Sigmoid colon (tissue), 7 donors: Measurements from ENCODE around the gene COPS2. TPM values are rescaled to one million over a fixed set of nuclear protein-coding genes. Genes with fewer than 3 reads are reported as not detected.

Experiments used
- DNase-seq: peaks from one replicate; pipeline ENCODE4 v3.0.0-alpha.2; 2019
- H3K27ac ChIP-seq, 4 donors: fragments of 200-600 bp; sonication (generic); one replicate each; pipeline ENCODE4 v1.5.1; 2016 to 2019; ENCODE audit warnings: mild to moderate bottlenecking in 1 of 4
- H3K27me3 ChIP-seq, 3 donors: fragments of 200-600 bp; sonication (generic); one replicate each; pipeline ENCODE4 v1.5.1; 2019; ENCODE audit warnings: mild to moderate bottlenecking in 1 of 3
- H3K36me3 ChIP-seq, 4 donors: fragments of 200-600 bp; sonication (generic); one replicate each; pipeline ENCODE4 v1.5.1; 2016 to 2019
- H3K4me1 ChIP-seq, 4 donors: fragments of 200-600 bp; sonication (generic); one replicate each; pipeline ENCODE4 v1.5.1; 2017 to 2019
- H3K4me3 ChIP-seq, 4 donors: fragments of 200-600 bp; sonication (generic); one replicate each; pipeline ENCODE4 v1.5.1; 2017 to 2019; ENCODE audit warnings: mild to moderate bottlenecking in 2 of 4, moderate library complexity in 1 of 4
- H3K9me3 ChIP-seq, 4 donors: fragments of 200-600 bp in 3 of 4; sonication (generic) in 3 of 4; one replicate each; pipeline versions ENCODE4 v1.5.1 to v1.6.1; 2013 to 2019
- EP300 ChIP-seq, 4 donors: sonication (generic); formaldehyde crosslinking; IDR thresholded peaks; one replicate each; pipeline ENCODE4 v1.6.1; 2017; ENCODE audit warnings: antibody characterized with exemption in 4 of 4
- POLR2A ChIP-seq, 2 donors: fragments of 450-650 bp; IDR thresholded peaks; one replicate each; pipeline ENCODE4 v1.6.1; 2016; ENCODE audit warnings: antibody characterized with exemption in 2 of 2, mild to moderate bottlenecking in 2 of 2, moderate library complexity in 2 of 2
- POLR2AphosphoS5 ChIP-seq, 4 donors: sonication (generic); formaldehyde crosslinking; IDR thresholded peaks; one replicate each; pipeline ENCODE4 v1.6.1; 2017; ENCODE audit warnings: antibody characterized with exemption in 4 of 4
- WGBS, 2 donors: extraction: QIAGEN DNeasy Blood & Tissue Kit; methylation state at CpG; one replicate each; pipeline ENCODE4 v1.1.7; 2013; 5-methylcytosine and 5-hydroxymethylcytosine counted together
- intact Hi-C: fragments of 100-400 bp; cut with DNase I; formaldehyde crosslinking; loops from one replicate; pipeline ENCODE4 v1.15.1; 2023
- polyA plus RNA-seq, 3 donors: library from polyadenylated mRNA; stranded (reverse); fragments of 200-250 nt; gene quantifications; one replicate each; pipeline ENCODE4 v1.2.3, GENCODE V29; 2013
- total RNA-seq, 4 donors: library from RNA; depleted of rRNA; stranded (reverse); fragments of >200 nt; gene quantifications; one replicate each; pipeline ENCODE4 v1.1.0, GENCODE V29; 2016
- TF ChIP-seq, protein P1 (sequence below), 4 experiments: fragments of 450-650 bp in 3 of 4; fragments of 200-600 bp in 1 of 4; IDR thresholded peaks; one replicate each; pipeline ENCODE4 v1.5.1; 2016 to 2019; ENCODE audit warnings: antibody characterized with exemption in 4 of 4, mild to moderate bottlenecking in 3 of 4, moderate library complexity in 2 of 4
- donor health status: healthy with polysubstance abuse.
- donor health status: Bipolar disorder and iron deficiency.
- donor health status: healthy.

The COPS2 gene
- total and polyA plus RNA-seq, 7 donors = 35.7 to 142 (median 88.9) TPM

DNA sequence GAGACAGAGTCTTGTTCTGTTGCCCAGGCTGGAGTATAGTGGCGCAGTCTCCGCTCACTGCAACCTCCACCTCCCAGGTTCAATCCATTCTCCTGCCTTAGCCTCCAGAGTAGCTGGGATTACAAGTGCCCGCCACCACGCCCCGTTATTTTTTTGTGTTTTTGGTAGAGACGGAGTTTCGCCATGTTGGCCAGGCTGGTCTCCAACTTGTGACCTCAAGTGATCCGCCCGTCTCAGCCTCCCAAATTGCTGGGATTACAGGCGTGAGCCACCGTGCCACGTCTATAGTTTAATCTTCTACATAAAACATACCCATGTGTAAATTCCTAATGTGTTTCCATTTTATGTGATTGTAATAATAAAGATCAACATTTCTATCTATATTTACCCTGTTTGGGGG is 16.4 kb upstream of the COPS2 start:
- intact Hi-C loops = no loop called here
- Histone ChIP-seq H3K4me3 (no peak overlapping the region), H3K4me1 (peaks cover 0 to 18% (median 7%) of the 10 kb centered on the region in 4 donors), H3K9me3 (no peaks in the 10 kb centered on the region), H3K27me3 (no peaks in the 10 kb centered on the region), H3K36me3 (no peaks in the 10 kb centered on the region), H3K27ac (no peak overlapping the region)
- TF ChIP-seq POLR2A (IDR thresholded peaks at IDR 0.05) = no peak
- no peak for TF ChIP-seq EP300 (IDR thresholded peaks at IDR 0.05)
- no peak for TF ChIP-seq POLR2AphosphoS5 (IDR thresholded peaks at IDR 0.05)
- TF ChIP-seq, protein P1, sequence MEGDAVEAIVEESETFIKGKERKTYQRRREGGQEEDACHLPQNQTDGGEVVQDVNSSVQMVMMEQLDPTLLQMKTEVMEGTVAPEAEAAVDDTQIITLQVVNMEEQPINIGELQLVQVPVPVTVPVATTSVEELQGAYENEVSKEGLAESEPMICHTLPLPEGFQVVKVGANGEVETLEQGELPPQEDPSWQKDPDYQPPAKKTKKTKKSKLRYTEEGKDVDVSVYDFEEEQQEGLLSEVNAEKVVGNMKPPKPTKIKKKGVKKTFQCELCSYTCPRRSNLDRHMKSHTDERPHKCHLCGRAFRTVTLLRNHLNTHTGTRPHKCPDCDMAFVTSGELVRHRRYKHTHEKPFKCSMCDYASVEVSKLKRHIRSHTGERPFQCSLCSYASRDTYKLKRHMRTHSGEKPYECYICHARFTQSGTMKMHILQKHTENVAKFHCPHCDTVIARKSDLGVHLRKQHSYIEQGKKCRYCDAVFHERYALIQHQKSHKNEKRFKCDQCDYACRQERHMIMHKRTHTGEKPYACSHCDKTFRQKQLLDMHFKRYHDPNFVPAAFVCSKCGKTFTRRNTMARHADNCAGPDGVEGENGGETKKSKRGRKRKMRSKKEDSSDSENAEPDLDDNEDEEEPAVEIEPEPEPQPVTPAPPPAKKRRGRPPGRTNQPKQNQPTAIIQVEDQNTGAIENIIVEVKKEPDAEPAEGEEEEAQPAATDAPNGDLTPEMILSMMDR (IDR thresholded peaks at IDR 0.05) = no peak
- no peak for DNase-seq
- WGBS, 2 donors = 97% methylated on average over 12 of the region's 12 CpGs

DNA sequence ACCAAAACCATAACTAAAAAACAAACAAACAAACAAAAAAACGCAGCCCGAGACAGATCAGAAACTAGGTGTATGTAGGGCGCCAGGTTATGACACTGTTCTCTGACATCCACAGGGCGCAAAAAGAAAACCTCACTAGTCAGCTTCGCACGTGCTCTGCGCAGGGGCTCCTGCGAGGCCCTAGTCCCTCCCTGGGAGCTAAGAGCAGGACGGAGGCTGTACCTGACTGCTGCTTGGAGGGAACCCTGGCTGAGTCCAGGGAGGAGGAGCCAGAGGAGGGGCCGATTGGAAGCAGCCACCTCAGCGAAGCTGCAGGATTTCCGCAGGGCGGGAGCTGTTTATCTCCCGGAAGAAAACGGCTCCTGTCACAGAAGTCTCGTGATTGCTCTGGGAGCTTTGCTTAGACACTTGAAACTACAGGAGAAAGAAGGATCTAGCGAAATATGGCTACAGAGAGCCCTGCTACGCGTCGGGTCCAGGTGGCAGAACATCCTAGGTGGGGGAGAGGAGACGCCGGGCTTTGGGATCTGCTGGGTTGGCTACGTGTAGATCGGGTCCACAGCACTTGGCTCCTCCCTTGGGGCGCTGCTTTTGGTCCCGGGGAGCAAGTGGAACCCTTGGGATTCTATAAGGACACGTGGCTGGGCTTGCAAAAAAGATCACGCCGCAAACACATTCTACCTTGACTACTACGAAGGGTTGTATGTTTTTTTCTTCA is 14.6 kb upstream of the COPS2 start, which contains the start of gene GALK2:
GALK2 (plus strand) TSS at position 368 of the 718 bp plus-strand sequence; CDS start at position 444, 76 bp downstream.
- Histone ChIP-seq H3K36me3 (no peaks in the 10 kb centered on the region), H3K4me1 (peaks cover 0 to 18% (median 7%) of the 10 kb centered on the region in 4 donors), H3K9me3 (no peaks in the 10 kb centered on the region), H3K4me3 (peak within 1 kb of the TSS; percentile 53 to 68 (median 60)), H3K27ac (peak within 1 kb of the TSS; percentile 77 to 84 (median 81)), H3K27me3 (no peaks in the 10 kb centered on the region)
- no peak for TF ChIP-seq EP300 (IDR thresholded peaks at IDR 0.05)
- peak in 3 of 4 donors; percentile 37 to 80 (median 55) for TF ChIP-seq POLR2AphosphoS5 (IDR thresholded peaks at IDR 0.05)
- intact Hi-C loops = no loop called here
- DNase-seq = peak; percentile 94
- WGBS, 2 donors = 2 to 4% methylated on average over 30 of the region's 30 CpGs

DNA sequence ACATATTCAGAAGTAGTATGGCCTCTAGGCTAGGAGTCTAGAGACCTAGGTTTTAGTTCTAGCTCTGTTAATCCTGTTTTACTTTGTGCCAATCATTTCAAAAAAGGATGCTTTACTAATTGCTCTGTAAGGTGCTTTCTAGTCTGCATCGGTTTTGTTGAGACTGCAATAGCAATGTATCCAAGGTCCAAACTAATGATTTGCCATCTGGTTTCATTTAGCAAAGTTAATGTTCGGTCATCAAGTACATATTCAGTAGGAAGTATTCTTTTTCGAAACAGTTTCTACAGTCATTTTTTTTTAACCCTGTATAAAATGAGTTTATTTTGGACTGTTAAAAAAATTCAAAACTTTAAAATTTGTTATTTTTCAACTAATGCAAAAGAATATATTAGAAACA is 12.6 kb upstream of the COPS2 start:
- no peak for DNase-seq
- H3K4me1 ChIP-seq = peaks cover 0 to 18% (median 7%) of the 10 kb centered on the region in 4 donors
- no peak for TF ChIP-seq EP300 (IDR thresholded peaks at IDR 0.05)
- no peak overlapping the region for H3K27ac ChIP-seq
- H3K4me3 ChIP-seq = no peak overlapping the region
- intact Hi-C loops = no loop called here
- no peaks in the 10 kb centered on the region for H3K9me3 ChIP-seq
- no peaks in the 10 kb centered on the region for H3K27me3 ChIP-seq
- 88 to 93% methylated on average over 3 of the region's 3 CpGs for WGBS, 2 donors
- H3K36me3 ChIP-seq = no peaks in the 10 kb centered on the region

DNA sequence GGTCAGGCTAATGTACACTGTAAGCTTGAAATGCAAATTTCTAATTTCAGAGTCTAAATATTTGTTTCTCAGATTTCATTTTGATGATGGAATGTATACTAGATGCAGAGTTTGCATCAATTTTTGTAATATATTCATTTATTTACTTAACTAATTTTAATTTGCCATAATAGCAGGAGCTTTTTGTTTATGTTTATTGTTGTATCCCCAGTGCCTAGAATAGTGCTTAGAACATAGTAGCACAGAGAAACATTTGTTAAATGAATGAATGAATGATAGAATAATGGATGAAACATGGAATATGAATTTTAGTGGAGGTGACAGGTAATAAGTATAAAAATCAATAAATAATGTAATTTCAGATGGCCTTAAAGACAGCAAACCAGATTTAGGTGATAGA is 9.5 kb upstream of the COPS2 start:
- intact Hi-C loops = no loop called here
- Histone ChIP-seq H3K9me3 (no peaks in the 10 kb centered on the region), H3K4me1 (peaks cover 0 to 5% (median 0%) of the 10 kb centered on the region in 4 donors), H3K27ac (no peak overlapping the region), H3K36me3 (peaks cover 0 to 14% (median 3%) of the 10 kb centered on the region in 4 donors), H3K4me3 (no peak overlapping the region), H3K27me3 (no peaks in the 10 kb centered on the region)
- TF ChIP-seq, protein P1 (IDR thresholded peaks at IDR 0.05) = no peak
- TF ChIP-seq EP300 (IDR thresholded peaks at IDR 0.05) = no peak
- no peak for TF ChIP-seq POLR2AphosphoS5 (IDR thresholded peaks at IDR 0.05)
- no peak for TF ChIP-seq POLR2A (IDR thresholded peaks at IDR 0.05)
- DNase-seq = no peak

DNA sequence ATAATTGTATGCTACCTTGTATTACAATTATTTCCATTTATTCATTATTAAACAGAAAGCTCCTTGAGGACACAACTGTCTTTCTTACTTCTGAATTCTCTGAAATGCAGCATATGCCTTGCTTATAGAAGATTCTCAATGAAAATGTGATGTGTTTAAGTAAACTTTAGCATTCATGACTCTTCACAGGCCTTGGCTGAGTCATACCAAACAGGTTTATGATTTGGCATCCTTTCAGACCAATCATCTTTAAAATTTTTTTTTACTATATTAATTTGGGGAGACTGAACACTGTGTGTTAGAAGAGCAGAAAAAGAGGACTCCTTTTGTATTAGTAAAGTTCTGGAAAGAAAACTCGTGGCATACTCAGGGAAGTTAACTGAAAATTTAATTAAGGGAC is 8.3 kb upstream of the COPS2 start:
- H3K9me3 ChIP-seq = no peaks in the 10 kb centered on the region
- no peak overlapping the region for H3K27ac ChIP-seq
- no peak for DNase-seq
- H3K27me3 ChIP-seq = no peaks in the 10 kb centered on the region
- peaks cover 0 to 14% (median 3%) of the 10 kb centered on the region in 4 donors for H3K36me3 ChIP-seq
- 93 to 95% methylated on average over 1 of the region's 1 CpG for WGBS, 2 donors
- TF ChIP-seq POLR2A (IDR thresholded peaks at IDR 0.05) (no peak), POLR2AphosphoS5 (IDR thresholded peaks at IDR 0.05) (no peak), EP300 (IDR thresholded peaks at IDR 0.05) (no peak)
- TF ChIP-seq, protein P1 (IDR thresholded peaks at IDR 0.05) = no peak
- no peak overlapping the region for H3K4me3 ChIP-seq
- intact Hi-C loops = no loop called here
- no peaks in the 10 kb centered on the region for H3K4me1 ChIP-seq
